HG03378 (cell line): ENCODE data around the gene CNKSR2.

ENCODE experiments used
- ATAC-seq: cut with Tn5 transposase; IDR thresholded peaks from one replicate; pipeline ENCODE4 v1.9.1; 2021; ENCODE audit warnings: mild to moderate bottlenecking, moderate library complexity; ENCODE audit not compliant: unreplicated experiment

The CNKSR2 gene

DNA sequence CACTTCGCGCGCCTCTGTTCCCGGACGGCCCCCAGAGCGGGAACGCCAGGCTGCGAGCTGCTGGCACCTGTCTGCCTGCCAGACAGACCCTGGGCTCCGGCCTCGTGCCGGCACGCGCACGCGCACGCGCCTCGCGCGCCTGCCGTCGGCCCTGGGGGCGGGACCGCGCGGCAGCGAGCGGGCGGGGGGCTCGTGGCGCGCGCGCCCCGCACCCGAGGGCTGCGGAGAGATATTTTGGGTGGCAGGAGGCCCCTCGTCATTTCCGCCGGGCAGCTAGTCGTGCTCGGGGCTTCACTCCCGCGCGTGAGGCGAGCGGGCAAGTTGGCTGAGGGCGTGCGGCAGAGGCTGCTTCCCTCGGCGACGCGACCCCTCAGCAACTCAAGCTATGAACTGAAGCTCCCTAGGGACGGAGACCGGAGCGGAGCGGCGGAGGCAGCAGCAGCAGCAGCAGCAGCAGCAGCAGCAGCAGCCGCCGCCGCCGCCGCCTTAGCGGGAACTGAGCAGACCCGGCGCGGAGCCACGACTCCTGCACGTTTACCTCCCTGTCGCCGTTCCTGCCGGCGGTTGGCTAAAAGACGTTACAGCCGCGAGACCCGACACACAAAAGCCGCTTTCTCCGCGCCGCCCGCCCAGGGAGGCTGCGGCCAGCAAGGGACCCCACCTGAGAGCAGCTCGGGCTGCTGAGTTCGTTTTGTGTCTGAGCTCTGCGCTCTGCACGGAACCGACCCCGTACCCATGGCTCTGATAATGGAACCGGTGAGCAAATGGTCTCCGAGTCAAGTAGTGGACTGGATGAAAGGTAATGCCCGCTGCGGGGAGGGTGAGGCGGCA lies at the start of gene CNKSR2:
Gene CNKSR2, plus strand, starts transcription at position 256 of the 831 bp plus-strand sequence. Its CDS starts 480 bp downstream, at position 736.
- peak; percentile 63 for ATAC-seq

DNA sequence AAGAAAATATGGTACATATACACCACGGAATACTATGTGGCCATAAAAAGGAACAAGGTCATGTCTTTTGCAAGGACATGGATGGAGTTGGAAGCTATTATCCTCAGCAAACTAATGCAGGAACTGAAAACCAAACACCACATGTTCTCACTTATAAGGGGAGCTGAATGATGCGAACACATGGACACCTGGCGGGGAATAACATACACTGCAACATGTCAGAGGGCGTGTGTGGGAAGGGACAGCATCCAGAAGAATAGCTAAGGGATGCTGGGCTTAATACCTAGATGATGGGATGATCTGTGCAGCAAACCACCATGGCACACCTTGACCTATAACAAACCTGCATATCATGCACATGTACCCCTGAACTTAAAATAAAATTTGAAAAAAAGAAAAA lies 19.5 kb upstream of the CNKSR2 start:
- no peak for ATAC-seq

DNA sequence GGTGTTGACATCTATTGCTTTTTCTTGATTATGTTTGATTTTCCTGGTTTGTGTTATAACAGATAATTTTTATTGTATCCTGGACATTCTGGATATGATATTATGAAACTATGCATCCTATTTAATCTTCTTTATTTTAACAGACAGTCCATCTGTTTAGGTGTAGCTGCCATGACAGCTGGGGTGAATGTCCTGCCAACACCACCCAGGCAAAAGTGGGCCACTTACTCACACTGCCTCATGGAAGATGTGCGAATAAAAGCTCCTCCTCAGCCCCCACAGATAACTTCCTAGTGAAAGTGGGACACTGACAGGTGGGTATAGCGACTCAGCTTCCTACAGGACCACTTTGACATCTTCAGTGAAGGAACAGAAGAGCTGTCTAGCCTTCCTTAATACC lies 18.4 kb upstream of the CNKSR2 start:
- no peak for ATAC-seq

DNA sequence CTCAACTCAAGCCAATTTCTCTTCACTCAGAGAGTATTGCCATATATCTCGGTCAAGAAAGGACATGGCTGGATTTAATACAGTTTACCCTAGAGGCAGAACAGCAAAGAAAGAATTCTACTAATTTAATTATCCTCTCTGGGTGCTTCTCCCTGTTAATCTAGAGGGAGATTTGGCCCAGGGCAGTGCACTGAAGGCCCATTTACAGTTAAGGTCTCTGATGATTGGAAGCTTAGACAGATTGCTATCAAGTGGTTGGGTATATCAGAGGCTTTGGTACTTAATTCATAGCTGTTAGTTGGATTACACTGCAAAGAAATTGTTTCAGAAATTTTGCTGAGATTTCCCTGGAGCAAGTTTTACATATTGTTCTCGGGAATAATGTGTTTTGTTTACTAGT lies 4.6 kb upstream of the CNKSR2 start:
- no peak for ATAC-seq

DNA sequence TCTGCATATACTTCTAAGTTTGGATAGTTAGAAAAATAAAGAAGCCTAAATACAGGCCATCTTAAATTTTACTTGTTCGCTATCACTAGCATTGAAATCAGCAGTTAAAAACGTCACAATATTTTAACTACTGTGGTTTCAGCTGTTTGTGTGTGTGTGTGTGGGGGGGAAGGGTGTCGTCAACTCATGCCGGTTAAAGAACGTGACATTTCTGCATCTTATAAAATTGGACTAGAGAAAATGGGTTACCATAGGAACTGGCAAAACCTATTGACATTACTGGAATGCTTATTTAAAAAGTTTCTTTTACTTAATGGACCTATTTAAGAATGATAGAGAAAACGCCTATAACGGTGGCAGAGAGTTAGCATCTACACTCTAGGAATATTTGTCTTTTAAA lies 1.2 kb upstream of the CNKSR2 start:
- no peak for ATAC-seq

DNA sequence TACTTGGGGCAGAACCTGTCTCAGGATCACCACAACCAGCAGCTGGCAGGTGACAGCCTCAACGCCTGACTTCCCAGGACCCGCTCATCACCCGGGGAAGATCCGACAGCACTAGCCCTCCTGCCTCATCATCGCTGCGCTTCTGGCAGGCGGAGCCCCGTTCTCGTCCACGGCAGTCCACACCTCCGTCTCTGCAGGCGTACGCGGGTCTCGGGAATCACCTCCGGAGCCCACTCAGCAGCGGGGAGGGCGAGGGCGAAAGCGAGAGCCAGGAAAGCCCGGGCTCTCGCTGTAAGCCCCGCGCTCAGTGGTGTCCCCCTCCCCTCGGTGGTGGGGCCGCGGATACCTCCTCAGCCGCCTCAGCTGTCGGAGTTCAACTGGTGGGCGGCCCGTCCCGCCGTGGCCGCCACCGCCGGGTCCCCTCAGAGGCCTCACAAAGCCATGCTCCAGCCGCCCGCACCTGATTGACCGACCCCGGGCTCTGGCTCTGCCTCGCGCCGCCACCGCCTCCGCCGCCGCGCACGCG lies 518 bp upstream of the CNKSR2 start:
- ATAC-seq = peak; percentile 29

DNA sequence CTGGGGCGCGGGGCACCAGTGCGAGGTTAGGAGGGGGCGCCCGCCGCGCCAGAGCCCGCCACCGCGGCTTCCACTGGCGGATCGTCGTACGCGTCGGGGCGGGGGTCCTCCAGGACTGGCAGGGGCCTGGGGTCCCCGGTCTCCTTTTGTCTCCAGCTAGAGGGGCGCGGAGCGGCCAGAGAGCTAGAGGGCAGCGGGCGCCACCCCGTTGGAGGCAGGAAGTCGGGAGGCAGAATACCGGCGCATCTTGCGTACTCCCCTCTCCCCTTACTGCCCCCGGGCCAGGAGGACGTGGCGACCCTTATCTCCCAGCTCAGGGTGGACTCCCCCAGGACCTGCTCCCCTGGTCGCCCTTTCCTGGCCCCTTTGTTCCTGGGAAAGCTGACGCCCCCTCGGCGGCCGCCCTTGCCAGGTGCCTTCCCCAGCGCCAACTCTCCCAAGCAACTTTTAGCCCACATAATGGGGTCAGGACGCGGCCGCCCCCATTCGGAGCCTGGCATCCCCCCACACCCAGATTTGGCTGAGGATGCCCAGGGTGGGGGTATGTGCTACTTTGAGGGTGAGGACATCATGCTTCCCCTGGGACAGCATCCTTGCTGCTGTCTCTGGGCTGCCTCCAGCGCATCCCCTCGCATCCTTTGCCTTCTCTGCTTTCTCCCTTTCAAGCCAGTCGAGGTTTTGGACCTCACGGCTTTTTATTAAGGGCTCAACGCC lies 933 bp downstream of the CNKSR2 start:
- ATAC-seq = peak; percentile 16

DNA sequence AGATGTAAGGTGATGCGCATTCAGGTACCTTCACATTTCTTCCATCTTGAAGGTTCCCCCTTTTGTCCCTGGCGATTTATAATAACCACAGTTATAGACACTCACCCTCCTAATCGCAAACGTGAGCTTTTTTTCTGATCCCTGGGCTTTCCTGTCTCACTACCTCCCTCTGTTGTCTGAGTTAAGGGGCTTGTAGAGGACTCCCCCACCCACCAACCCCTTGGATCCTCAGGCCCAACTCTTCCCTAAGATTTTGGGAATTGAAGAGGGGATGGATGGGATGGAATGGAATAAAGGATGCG lies 1.4 kb downstream of the CNKSR2 start:
- ATAC-seq = no peak

DNA sequence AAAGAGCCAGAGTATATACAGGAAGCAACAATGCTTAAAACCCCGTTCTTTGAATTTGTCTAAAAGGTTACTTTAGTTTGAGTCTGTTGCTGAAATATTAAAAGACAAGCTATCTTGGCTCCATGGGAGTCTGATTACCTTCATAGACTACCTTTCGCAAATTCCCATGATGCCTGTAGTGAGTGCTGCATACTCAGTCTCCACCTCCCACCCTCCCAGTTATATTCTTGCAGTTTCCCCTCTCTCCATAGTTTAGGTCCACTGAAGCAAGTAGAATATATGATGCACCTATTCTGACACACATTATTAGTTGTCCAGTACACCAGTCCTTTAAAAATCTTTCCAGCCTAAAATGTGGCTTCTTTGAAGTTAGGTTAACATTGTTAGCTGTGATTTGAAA lies 2.4 kb downstream of the CNKSR2 start:
- ATAC-seq = no peak

DNA sequence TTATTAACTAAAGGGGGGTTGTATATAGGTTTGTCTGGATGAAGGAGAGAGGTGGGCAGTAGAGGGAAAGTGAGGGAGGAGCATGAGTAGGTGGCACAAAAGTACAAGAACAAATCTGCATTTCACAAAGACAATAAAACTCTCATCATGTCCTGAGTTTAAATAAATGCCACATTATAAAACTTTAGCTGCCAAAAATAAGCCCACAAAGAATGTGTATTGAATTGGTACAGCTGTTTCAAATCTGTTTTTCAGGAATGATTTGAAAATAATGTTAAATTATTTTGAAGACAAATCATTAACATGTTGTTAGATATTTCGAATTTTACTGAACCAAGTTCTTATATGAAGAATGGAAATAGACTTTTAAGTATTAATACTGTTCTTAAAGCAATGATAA lies 5.8 kb downstream of the CNKSR2 start:
- no peak for ATAC-seq

DNA sequence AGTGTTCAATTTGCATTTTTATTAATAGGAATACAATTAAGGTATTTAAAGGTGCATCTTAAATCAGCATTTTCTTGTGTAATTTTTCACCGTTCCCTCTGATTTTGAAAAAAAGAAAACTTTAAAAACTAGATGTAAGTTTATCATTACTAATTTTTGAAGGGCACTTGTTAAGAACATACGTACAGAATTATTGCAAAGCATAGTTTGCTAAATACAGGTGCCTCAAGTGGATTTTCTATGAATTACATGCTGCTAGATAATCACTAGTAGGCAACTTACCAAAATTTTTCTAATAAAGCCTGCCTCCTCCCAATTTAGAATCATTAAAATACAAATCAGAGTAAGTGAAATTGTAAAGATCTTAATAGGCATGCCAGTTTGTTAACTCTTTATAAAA lies 8.5 kb downstream of the CNKSR2 start:
- ATAC-seq = peak; percentile 71

DNA sequence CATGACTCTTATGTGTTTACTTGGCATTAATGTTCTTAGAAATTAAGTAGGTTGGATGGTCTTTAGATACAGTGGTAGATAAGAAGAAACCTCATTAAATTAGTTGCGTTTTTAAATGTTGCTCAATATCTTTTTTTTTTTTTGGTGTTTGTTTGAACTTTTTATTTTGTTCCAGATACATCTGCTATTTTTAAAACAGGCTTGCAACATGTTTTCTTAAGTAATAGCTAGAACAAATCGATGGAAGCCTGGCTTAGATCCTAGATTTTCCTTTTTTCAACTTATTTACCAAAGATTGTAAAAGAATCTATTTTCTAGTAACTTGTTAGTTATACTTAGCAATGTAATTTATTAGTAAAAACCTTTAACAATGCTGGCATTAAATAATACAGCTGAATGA lies 9.3 kb downstream of the CNKSR2 start:
- no peak for ATAC-seq

DNA sequence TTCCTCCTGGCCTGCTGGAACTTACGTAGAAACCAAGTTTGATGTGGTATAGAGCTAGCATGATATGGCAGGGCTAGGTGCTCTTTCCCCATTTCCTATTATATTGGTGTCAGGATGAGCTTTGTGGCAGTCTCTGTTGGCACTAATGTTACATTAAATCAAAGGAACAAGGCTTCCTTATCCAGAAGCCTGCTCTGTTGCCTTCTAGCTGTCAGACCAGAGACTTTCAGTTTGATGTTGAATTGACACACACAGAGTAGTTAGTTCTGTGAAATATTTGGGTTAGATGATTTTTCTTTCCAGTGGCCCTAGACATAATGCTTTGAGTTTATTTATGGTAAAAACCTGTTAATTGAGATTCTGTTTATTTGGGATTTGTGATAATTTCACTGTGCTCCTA lies 10.0 kb downstream of the CNKSR2 start:
- no peak for ATAC-seq

DNA sequence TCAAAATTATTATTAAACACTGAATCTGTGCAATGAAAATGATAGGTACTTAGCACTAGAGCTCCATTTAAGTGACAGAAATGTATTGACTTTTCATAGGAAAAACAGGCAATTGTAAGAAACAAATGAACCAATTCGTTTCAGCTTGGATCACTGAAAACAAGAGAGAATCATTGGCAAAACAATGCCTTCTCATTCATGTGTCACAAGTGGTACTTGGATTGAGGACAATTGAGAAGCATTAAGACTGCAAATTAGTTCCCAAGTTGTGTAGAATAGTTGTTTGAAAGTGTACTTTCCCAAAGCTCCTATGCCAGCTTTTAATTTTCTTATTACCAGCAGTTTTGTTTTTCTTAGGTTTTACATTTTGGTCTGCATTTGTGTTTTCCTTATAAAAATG lies 20.6 kb downstream of the CNKSR2 start:
- ATAC-seq = no peak

DNA sequence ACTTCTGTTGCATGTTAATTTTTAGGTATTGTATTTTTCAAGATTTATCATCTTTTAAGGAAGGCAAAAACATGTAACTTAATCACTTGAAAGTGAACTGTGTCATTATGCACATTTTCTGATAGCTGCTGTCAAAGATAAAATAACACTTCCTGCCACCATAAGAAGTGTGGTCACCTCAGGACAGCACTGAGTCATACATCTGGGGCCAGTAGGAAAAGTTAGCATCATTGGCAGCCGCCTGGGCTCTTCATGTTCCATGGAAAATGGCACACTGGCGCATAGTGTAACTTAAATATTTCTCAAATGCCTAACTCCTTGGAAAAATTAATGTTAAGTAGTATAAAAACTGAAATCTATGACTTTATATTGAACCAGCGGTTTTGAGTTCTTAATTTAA lies 24.2 kb downstream of the CNKSR2 start:
- ATAC-seq = no peak

DNA sequence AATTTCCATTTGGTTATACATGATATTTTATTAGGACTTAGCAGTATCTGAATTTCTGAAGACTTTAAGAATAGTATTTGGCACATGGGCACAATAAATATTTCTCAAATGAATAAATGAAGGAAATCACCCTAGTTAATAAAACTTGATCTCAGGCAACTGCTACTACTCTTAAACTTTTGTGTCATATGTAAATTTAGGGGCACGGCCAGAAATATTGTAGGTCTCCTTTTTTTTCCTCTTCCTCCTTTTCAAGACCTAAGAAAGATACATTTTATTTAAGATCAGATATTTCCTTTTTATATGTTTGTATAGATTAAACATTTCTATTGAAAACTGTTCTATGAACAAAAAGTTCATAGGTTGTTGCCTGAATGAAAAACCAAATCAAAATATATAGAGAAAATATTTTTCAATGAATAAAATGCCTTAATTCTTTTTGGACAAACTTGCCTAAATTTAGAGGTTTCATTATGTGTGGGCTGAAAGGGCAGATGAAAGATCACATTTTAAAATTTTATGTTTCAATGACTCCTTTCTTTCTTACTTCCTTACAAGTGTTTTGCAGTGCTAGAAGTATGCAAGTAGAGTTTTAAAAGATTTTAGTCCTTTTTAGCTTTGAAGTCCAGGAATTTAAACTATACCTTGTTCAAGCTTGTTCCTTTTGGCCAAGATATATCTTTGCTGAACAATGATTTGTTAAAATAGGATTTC lies 26.3 kb downstream of the CNKSR2 start:
- no peak for ATAC-seq

DNA sequence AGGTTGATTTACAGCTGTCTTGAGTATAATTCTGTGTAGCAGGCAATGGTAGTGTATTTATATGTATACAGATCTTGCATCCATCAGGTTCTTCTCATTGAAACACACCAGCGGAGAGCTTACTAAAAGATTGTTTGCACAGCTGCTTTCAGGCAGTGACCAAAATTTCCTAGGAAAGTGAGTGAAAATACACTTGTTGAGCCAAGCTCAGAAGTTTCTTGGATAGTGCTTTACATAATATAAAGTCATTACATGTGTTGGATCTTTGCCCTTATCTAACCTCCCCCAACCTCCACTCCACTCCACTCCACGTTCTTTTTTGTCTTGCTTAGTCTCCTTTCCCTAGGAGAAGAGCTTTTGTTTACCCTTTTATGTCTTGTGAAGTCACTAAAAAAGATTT lies 34.1 kb downstream of the CNKSR2 start:
- no peak for ATAC-seq

DNA sequence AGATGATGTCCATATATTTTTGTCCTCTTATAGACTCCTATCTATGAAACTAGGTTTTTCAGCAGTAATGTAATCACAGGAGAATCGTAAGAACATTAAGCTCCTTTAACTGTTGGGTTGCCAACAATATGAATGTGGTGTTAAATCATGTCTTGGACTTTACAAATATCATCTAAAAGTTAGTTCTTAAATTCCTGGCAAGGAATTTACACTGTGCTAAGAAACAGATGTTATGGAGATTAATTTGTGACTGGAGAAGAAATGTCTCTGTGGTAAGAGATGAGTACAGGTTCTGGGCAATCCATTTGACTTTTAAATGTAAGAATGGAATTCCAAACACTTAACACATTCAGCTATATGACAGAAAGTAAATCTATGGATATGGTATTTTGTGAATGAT lies 34.6 kb downstream of the CNKSR2 start:
- ATAC-seq = no peak

DNA sequence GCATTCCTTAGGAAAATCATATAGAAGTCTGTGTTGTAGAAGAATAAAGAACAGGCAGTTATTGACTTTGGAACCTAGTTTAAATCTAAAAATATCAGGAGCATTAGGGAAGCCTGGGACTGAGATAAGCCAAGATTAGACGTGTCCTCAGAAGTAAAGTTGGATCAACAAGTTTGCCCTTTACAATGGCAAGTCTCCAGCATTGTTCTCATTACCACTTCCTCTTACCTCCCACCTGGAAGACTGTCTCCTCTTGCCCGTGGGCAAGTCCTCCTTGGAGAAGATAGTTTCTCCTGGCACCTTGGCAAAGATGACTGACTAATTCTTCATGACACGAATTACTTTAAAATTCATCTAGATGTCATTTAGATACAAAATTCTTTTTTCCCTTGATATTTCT lies 37.8 kb downstream of the CNKSR2 start:
- no peak for ATAC-seq

DNA sequence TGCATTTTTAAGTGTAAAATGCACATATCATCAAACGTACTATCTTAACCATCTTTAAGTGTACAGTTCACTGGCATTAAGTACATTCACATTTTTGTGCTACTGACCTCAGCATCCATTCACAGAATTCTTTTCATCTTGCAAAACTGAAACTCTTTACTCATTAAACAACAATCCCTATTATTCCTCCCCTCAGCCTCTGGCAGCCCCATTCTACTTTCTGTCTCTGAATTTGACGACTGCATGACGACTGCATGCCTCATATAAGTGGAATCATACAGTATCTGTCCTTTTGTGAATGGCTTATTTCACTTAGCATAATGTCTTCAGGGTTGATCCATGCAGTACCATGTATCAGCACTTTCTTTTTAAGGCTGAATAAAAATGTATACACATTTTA lies 38.7 kb downstream of the CNKSR2 start:
- ATAC-seq = no peak

DNA sequence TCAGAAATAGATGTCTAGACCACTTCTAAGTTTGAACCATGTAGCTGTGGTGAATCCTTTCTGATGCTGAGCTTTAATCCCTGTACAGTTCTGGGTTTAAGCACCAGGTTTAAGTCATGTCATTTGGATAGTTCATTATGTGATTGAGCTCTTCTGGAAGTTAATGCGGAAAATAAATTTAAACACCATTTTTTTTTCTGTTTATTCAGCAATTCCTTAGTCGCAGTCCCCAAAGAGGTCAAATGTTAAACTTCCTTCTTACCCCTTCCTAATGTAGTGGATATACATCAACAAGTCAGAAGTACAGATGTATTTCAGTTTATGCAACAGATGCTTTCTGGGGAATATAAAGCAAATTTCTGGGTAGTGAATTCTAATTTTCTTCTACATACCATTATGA lies 52.9 kb downstream of the CNKSR2 start:
- no peak for ATAC-seq

DNA sequence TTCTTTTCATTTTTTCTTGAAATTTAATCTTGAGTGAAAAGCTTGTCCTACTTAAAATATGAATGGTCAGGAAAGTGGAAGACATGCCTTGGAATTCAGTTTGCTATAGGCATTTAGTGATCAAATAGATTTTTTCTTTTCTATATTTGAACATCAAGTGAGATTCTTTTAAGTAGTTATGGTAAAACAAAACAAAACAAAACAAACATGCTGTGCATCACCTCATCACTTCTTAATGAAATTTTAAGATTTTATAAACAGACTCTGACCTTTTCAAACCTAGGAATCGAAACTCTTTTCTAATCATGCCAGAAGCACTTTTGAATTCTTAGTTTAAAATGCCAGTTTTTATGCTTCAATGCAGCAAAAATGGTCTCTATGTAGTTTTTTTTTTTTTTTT lies 62.8 kb downstream of the CNKSR2 start:
- ATAC-seq = no peak
